MM.1S (cell line): ENCODE results near the gene DCDC2.
"Not testable (repeated sequence)": the region's sequence is repeated elsewhere in the genome, so short reads cannot be mapped to it uniquely, and the experiment has no call there.

ENCODE experiments used
- DNase-seq: peaks from one replicate; pipeline ENCODE4 v3.0.0-alpha.2; 2015
- H2AFZ ChIP-seq: fragments of 300-600 bp; sonication (generic); 2 replicates; pipeline ENCODE4 v1.6.0; 2016; ENCODE audit warnings: antibody characterized with exemption, low read length
- H3F3A ChIP-seq: fragments of 300-600 bp; sonication (generic); 2 replicates; pipeline ENCODE4 v1.6.1; 2016; ENCODE audit warnings: mild to moderate bottlenecking, antibody characterized with exemption, low read length, moderate library complexity, mixed read lengths; ENCODE audit not compliant: insufficient read depth
- H3K27ac ChIP-seq: fragments of 300-600 bp; sonication (generic); 2 replicates; pipeline ENCODE4 v1.5.1; 2016; ENCODE audit warnings: mild to moderate bottlenecking, low read length
- H3K27me3 ChIP-seq: fragments of 300-600 bp; sonication (generic); replicated peaks from 2 replicates; pipeline ENCODE4 v1.6.0; 2016; ENCODE audit warnings: low read length; ENCODE audit not compliant: insufficient read depth
- H3K36me3 ChIP-seq: fragments of 300-600 bp; sonication (generic); replicated peaks from 2 replicates; pipeline ENCODE4 v1.6.1; 2016; ENCODE audit warnings: mild to moderate bottlenecking, low read length, mixed read lengths; ENCODE audit not compliant: insufficient read depth
- H3K4me1 ChIP-seq: fragments of 300-600 bp; sonication (generic); 2 replicates; pipeline ENCODE4 v1.6.1; 2016; ENCODE audit warnings: low read length, mixed read lengths
- H3K4me2 ChIP-seq: fragments of 300-600 bp; sonication (generic); 2 replicates; pipeline ENCODE4 v1.6.0; 2016; ENCODE audit warnings: low read depth, low read length
- H3K4me3 ChIP-seq: fragments of 300-600 bp; sonication (generic); 2 replicates; pipeline ENCODE4 v1.5.1; 2016; ENCODE audit warnings: low read length, mixed read lengths
- H3K79me2 ChIP-seq: fragments of 300-600 bp; sonication (generic); 2 replicates; pipeline ENCODE4 v1.6.1; 2016; ENCODE audit warnings: mixed run types, low read length, mixed read lengths
- H3K9ac ChIP-seq: fragments of 300-600 bp; sonication (generic); 2 replicates; pipeline ENCODE4 v1.6.1; 2016; ENCODE audit warnings: low read length, mixed read lengths
- H3K9me2 ChIP-seq: fragments of 300-600 bp; sonication (generic); replicated peaks from 2 replicates; pipeline ENCODE4 v1.6.1; 2016; ENCODE audit warnings: mild to moderate bottlenecking, low read length, mixed read lengths; ENCODE audit not compliant: insufficient read depth
- H3K9me3 ChIP-seq: fragments of 300-600 bp; sonication (generic); replicated peaks from 2 replicates; pipeline ENCODE4 v1.6.1; 2016; ENCODE audit warnings: mild to moderate bottlenecking, low read length, mixed read lengths; ENCODE audit not compliant: insufficient read depth
- H4K20me1 ChIP-seq: fragments of 300-600 bp; sonication (generic); 2 replicates; pipeline ENCODE4 v1.6.1; 2016; ENCODE audit warnings: mild to moderate bottlenecking, low read length, moderate library complexity, mixed read lengths; ENCODE audit not compliant: insufficient read depth
- CTCF ChIP-seq: fragments of 300-600 bp; sonication (generic); IDR thresholded peaks from 2 replicates; pipeline ENCODE4 v1.5.1; 2016; ENCODE audit warnings: antibody characterized with exemption, low read length, mixed read lengths
- EZH2 ChIP-seq: fragments of 300-600 bp; sonication (generic); optimal IDR thresholded peaks from 2 replicates; pipeline ENCODE3; 2017; ENCODE audit warnings: low read depth, mild to moderate bottlenecking, antibody characterized with exemption, low read length, mixed read lengths
- EZH2phosphoT487 ChIP-seq: fragments of 300-600 bp; sonication (generic); IDR thresholded peaks from 2 replicates; pipeline ENCODE4 v1.6.1; 2018; ENCODE audit warnings: antibody characterized with exemption, low read length

The DCDC2 gene

GRCh38 chr6:24402697-24403500 is 45.0 kb upstream of the DCDC2 start, which contains the start of gene MRS2:
MRS2 (plus strand) TSS chr6:24402936; CDS start chr6:24403047, 111 bp downstream.
- Histone ChIP-seq H3K4me2 (peak within 1 kb of the TSS; percentile 71), H3K9me3 (no peaks in the 10 kb centered on the region), H3K4me3 (peak within 1 kb of the TSS; percentile 95), H3K79me2 (peaks cover 36% of the 10 kb centered on the region), H4K20me1 (no peaks in the 10 kb centered on the region), H3F3A (peaks cover 2% of the 10 kb centered on the region; the same call in 1 of the 2 replicates), H3K36me3 (peaks cover 4% of the 10 kb centered on the region; the same call in 1 of the 2 replicates), H3K9ac (peak within 1 kb of the TSS; percentile 71), H3K27me3 (no peaks in the 10 kb centered on the region), H3K4me1 (peaks cover 13% of the 10 kb centered on the region), H3K9me2 (no peaks in the 10 kb centered on the region), H2AFZ (peak within 1 kb of the TSS; percentile 68), H3K27ac (peak within 1 kb of the TSS; percentile 38; the same call in 1 of the 2 replicates)
- peak; percentile 95 for DNase-seq
- no peak for TF ChIP-seq EZH2phosphoT487
- TF ChIP-seq CTCF: no peak
- no peak for TF ChIP-seq EZH2

GRCh38 chr6:24401458-24401857 is 43.6 kb upstream of the DCDC2 start:
- Histone ChIP-seq H3K27ac (no peak overlapping the region), H3K4me1 (peaks cover 10% of the 10 kb centered on the region), H3K9me2 (no peaks in the 10 kb centered on the region), H3K9ac (no peak overlapping the region), H3K4me3 (no peak overlapping the region), H3K36me3 (no peaks in the 10 kb centered on the region), H2AFZ (no peak overlapping the region), H3K79me2 (peaks cover 29% of the 10 kb centered on the region), H3K4me2 (no peak overlapping the region), H3K9me3 (no peaks in the 10 kb centered on the region), H4K20me1 (no peaks in the 10 kb centered on the region), H3K27me3 (no peaks in the 10 kb centered on the region), H3F3A (no peaks in the 10 kb centered on the region)
- no peak for DNase-seq
- TF ChIP-seq CTCF (no peak), EZH2 (no peak), EZH2phosphoT487 (no peak)

- H4K20me1 ChIP-seq, H3K4me2 ChIP-seq, H3K4me3 ChIP-seq, H3K27ac ChIP-seq, H3K9ac ChIP-seq, DNase-seq, H3K36me3 ChIP-seq, H2AFZ ChIP-seq, H3K9me2 ChIP-seq, H3K27me3 ChIP-seq, H3F3A ChIP-seq, H3K9me3 ChIP-seq: not testable (repeated sequence)
- H3K79me2 ChIP-seq: peaks cover 27% of the 10 kb centered on the region
- H3K4me1 ChIP-seq: peaks cover 10% of the 10 kb centered on the region
Observed at GRCh38 chr6:24400045-24401039, 42.5 kb upstream of the DCDC2 start.
